NB4 (cell line): Measurements from ENCODE around the gene BPHL.

ENCODE experiments used
- CTCF ChIP-seq: IDR thresholded peaks from one replicate; pipeline ENCODE4 v1.5.1; 2012; ENCODE audit warnings: low read depth, low read length
- POLR2A ChIP-seq: IDR thresholded peaks from 2 replicates; pipeline ENCODE4 v1.6.1; 2011; ENCODE audit warnings: mild to moderate bottlenecking; ENCODE audit not compliant: insufficient read length; ENCODE audit errors: extremely low read depth

GRCh38 chr6:3195420-3195694 lies 76.8 kb downstream of the BPHL start:
- TF ChIP-seq CTCF, result no peak
- no peak for TF ChIP-seq POLR2A
